ENCODE results near the gene STXBP6. TPM values are rescaled to one million over a fixed set of nuclear protein-coding genes. Genes with fewer than 3 reads are reported as not detected.

STXBP6 gene
- total RNA-seq, 4 donors from 2014 or later, result 10.7 to 62.8 (median 55.9) TPM

- no peak overlapping the region for H3K4me3 ChIP-seq
- H3K36me3 ChIP-seq, result no peaks in the 10 kb centered on the region
- H3K27ac ChIP-seq, result no peak overlapping the region
- H3K4me1 ChIP-seq, result no peaks in the 10 kb centered on the region
- TF ChIP-seq, protein P1, sequence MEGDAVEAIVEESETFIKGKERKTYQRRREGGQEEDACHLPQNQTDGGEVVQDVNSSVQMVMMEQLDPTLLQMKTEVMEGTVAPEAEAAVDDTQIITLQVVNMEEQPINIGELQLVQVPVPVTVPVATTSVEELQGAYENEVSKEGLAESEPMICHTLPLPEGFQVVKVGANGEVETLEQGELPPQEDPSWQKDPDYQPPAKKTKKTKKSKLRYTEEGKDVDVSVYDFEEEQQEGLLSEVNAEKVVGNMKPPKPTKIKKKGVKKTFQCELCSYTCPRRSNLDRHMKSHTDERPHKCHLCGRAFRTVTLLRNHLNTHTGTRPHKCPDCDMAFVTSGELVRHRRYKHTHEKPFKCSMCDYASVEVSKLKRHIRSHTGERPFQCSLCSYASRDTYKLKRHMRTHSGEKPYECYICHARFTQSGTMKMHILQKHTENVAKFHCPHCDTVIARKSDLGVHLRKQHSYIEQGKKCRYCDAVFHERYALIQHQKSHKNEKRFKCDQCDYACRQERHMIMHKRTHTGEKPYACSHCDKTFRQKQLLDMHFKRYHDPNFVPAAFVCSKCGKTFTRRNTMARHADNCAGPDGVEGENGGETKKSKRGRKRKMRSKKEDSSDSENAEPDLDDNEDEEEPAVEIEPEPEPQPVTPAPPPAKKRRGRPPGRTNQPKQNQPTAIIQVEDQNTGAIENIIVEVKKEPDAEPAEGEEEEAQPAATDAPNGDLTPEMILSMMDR (IDR thresholded peaks at IDR 0.05), result no peak
- no peak for TF ChIP-seq POLR2A (IDR thresholded peaks at IDR 0.05)
- no peaks in the 10 kb centered on the region for H3K9me3 ChIP-seq
- no peaks in the 10 kb centered on the region for H3K27me3 ChIP-seq
- DNase-seq, result no peak
Measured at GRCh38 chr14:24927809-24928208, 122.1 kb downstream of the STXBP6 start.

GRCh38 chr14:24925771-24926374 is 124.1 kb downstream of the STXBP6 start:
- Histone ChIP-seq H3K36me3 (no peaks in the 10 kb centered on the region), H3K27me3 (no peaks in the 10 kb centered on the region), H3K27ac (no peak overlapping the region), H3K4me3 (no peak overlapping the region), H3K4me1 (no peaks in the 10 kb centered on the region), H3K9me3 (no peaks in the 10 kb centered on the region)
- TF ChIP-seq POLR2A (IDR thresholded peaks at IDR 0.05), result no peak
- TF ChIP-seq, protein P1 (IDR thresholded peaks at IDR 0.05), result no peak
- DNase-seq, result no peak

GRCh38 chr14:24924544-24924943 is 125.4 kb downstream of the STXBP6 start:
- Histone ChIP-seq H3K4me1 (no peaks in the 10 kb centered on the region), H3K9me3 (no peaks in the 10 kb centered on the region), H3K27me3 (no peaks in the 10 kb centered on the region), H3K36me3 (no peaks in the 10 kb centered on the region), H3K27ac (no peak overlapping the region), H3K4me3 (no peak overlapping the region)
- DNase-seq, result no peak
- TF ChIP-seq POLR2A (IDR thresholded peaks at IDR 0.05), result no peak
- TF ChIP-seq, protein P1 (IDR thresholded peaks at IDR 0.05), result no peak

DNA sequence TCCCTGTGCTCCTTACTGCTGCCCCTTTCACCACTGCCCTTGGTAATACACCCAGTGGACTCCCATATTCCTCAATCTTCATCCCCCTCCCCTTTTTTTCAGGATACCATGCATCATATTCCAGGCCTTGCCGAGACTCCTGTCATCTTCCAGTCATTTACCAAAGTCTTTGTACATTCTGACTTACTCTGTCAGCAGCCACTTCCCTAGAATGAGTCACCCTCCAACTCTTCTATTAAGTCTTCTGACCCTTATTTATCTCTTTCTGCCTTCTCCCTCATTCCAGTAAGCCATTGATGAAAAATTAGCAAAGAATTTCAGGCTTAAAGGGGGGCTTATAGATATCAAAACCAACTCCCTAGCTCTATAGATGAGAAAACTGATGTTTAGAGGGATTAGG is 128.0 kb downstream of the STXBP6 start:
- Histone ChIP-seq H3K4me1 (no peaks in the 10 kb centered on the region), H3K9me3 (no peaks in the 10 kb centered on the region), H3K4me3 (no peak overlapping the region), H3K36me3 (no peaks in the 10 kb centered on the region), H3K27me3 (no peaks in the 10 kb centered on the region), H3K27ac (no peak overlapping the region)
- no peak for DNase-seq
- TF ChIP-seq, protein P1 (IDR thresholded peaks at IDR 0.05), result no peak
- no peak for TF ChIP-seq POLR2A (IDR thresholded peaks at IDR 0.05)

DNA sequence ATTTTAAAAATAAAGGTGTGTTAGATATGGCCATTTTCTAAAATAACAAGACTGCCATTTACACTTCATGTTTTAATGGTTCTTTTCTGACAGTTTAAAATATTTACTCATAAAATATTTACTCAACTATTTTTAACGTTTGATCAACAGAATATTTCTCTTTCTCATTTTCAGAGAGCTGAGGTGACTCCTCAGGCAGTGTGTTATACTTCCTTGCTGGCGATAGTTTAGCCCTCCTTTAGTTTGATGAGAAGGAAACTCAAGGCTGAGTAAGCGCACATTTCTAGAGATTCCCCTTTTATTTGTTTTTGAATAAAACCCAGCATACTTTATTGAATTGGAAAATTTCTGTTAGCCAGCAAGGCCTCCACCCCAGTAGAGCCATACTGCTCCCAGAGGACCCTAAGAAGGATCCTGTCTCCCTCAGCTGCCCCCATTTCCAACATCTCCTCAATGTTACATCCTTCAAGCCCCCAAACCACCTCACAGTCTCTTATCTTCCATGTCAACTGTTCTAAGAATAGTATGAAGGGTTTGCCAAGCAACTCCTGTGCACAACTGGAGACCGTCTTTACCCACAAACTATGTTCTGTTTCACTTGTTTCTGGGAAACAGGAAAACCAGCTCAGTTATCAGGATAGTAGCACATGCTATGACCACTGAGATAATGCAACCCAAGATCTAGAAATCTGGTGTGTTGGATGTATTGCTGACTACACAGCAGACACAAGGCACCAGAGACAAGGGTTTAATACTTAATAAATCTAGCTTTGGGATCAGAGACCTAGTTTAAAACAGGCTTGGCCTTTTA is 129.5 kb downstream of the STXBP6 start:
- Histone ChIP-seq H3K27me3 (no peaks in the 10 kb centered on the region), H3K4me1 (no peaks in the 10 kb centered on the region), H3K9me3 (no peaks in the 10 kb centered on the region), H3K36me3 (no peaks in the 10 kb centered on the region), H3K4me3 (no peak overlapping the region), H3K27ac (no peak overlapping the region)
- no peak for DNase-seq
- TF ChIP-seq, protein P1 (IDR thresholded peaks at IDR 0.05), result no peak
- no peak for TF ChIP-seq POLR2A (IDR thresholded peaks at IDR 0.05)
